ENCODE measurements around the gene TNP1.

GRCh38 chr2:216833061-216833460, 26.8 kb downstream of the TNP1 start:
- TF ChIP-seq CTCF (IDR thresholded peaks at IDR 0.05) (no peak), POLR2A (IDR thresholded peaks at IDR 0.05) (no peak)

Measured in uterus (tissue), 2 donors.